Measurements from ENCODE around the gene MNAT1.

DNA sequence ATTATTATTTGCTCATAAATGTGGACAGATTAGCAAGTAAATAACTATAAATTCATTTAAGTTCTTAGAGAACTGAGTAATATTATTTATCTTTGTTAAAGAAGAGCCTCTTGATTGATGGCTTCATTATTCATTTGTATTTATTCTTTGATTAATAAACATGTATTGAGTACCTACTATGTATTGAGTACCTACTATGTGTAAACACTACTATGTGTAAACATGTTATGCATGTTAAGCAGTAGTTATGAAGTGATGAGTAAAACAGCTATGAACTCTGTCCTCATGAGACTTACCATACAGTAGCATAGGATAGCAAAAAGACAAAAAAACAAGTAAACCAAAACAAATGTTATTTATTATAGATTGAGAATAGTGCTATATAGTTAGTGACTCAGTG, 61.9 kb downstream of the MNAT1 start:
- TF ChIP-seq HDAC2 (IDR thresholded peaks at IDR 0.05) (no peak), KDM1A (IDR thresholded peaks at IDR 0.05; ENCODE audit: low read depth) (no peak), EP300 (IDR thresholded peaks at IDR 0.05) (no peak), POLR2AphosphoS2 (conservative IDR thresholded peaks at IDR 0.05; ENCODE audit: low read length) (no peak), CHD2 (IDR thresholded peaks at IDR 0.05; ENCODE audit: low read length, partially characterized antibody) (no peak), KDM5A (IDR thresholded peaks at IDR 0.05) (no peak)
- TF ChIP-seq, protein P1, sequence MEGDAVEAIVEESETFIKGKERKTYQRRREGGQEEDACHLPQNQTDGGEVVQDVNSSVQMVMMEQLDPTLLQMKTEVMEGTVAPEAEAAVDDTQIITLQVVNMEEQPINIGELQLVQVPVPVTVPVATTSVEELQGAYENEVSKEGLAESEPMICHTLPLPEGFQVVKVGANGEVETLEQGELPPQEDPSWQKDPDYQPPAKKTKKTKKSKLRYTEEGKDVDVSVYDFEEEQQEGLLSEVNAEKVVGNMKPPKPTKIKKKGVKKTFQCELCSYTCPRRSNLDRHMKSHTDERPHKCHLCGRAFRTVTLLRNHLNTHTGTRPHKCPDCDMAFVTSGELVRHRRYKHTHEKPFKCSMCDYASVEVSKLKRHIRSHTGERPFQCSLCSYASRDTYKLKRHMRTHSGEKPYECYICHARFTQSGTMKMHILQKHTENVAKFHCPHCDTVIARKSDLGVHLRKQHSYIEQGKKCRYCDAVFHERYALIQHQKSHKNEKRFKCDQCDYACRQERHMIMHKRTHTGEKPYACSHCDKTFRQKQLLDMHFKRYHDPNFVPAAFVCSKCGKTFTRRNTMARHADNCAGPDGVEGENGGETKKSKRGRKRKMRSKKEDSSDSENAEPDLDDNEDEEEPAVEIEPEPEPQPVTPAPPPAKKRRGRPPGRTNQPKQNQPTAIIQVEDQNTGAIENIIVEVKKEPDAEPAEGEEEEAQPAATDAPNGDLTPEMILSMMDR (IDR thresholded peaks at IDR 0.05), result no peak
- TF ChIP-seq, protein P2, sequence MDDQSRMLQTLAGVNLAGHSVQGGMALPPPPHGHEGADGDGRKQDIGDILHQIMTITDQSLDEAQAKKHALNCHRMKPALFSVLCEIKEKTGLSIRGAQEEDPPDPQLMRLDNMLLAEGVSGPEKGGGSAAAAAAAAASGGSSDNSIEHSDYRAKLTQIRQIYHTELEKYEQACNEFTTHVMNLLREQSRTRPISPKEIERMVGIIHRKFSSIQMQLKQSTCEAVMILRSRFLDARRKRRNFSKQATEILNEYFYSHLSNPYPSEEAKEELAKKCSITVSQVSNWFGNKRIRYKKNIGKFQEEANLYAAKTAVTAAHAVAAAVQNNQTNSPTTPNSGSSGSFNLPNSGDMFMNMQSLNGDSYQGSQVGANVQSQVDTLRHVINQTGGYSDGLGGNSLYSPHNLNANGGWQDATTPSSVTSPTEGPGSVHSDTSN (IDR thresholded peaks at IDR 0.05), result no peak
- TF ChIP-seq, protein P3, sequence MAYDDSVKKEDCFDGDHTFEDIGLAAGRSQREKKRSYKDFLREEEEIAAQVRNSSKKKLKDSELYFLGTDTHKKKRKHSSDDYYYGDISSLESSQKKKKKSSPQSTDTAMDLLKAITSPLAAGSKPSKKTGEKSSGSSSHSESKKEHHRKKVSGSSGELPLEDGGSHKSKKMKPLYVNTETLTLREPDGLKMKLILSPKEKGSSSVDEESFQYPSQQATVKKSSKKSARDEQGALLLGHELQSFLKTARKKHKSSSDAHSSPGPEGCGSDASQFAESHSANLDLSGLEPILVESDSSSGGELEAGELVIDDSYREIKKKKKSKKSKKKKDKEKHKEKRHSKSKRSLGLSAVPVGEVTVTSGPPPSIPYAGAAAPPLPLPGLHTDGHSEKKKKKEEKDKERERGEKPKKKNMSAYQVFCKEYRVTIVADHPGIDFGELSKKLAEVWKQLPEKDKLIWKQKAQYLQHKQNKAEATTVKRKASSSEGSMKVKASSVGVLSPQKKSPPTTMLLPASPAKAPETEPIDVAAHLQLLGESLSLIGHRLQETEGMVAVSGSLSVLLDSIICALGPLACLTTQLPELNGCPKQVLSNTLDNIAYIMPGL (CRISPR knock-in tag; IDR thresholded peaks at IDR 0.05; ENCODE audit: borderline replicate concordance), result no peak
- TF ChIP-seq, protein P4, sequence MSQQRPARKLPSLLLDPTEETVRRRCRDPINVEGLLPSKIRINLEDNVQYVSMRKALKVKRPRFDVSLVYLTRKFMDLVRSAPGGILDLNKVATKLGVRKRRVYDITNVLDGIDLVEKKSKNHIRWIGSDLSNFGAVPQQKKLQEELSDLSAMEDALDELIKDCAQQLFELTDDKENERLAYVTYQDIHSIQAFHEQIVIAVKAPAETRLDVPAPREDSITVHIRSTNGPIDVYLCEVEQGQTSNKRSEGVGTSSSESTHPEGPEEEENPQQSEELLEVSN (IDR thresholded peaks at IDR 0.05; ENCODE audit: borderline replicate concordance, low read depth), result no peak

All from A549 (cell line).